HG03432 (cell line): ENCODE results near the gene ATP5PF.
"Not testable (repeated sequence)": the region's sequence is repeated elsewhere in the genome, so short reads cannot be mapped to it uniquely, and the experiment has no call there.

Experiments used
- ATAC-seq: cut with Tn5 transposase; IDR thresholded peaks from one replicate; pipeline ENCODE4 v1.9.1; 2021; ENCODE audit warnings: mild to moderate bottlenecking, moderate library complexity; ENCODE audit not compliant: unreplicated experiment

ATP5PF gene

DNA sequence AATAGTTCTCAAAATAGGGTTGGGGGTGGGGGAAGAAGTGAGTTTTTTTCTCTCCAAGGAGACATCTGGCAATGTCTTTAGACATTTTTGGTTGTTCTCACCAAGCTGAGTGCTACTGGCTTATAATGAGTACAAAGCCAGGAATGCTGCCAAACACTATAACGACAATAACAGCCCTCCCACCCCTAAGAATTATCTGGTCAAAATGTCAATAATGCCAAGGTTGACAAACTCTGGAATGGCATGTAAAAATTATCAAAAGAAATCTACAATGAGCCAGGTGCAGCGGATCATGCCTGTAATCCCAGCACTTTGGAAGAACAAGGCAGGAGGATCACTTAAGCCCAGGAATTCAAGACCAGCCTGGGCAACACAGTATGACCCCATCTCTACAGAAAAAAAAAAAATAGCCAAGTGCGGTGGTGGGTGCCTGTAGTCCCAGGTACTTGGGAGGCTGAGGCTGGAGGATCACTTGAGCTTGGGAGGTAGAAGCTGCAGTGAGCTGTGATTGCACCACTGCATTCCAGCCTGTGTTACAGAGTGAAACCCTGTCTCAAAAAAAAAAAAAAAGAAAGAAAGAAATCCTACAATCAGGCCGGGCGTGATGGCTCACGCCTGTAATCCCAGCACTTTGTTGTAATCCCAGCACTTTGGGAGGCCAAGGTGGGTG lies 2.5 kb downstream of the ATP5PF start:
- ATAC-seq, result no peak

DNA sequence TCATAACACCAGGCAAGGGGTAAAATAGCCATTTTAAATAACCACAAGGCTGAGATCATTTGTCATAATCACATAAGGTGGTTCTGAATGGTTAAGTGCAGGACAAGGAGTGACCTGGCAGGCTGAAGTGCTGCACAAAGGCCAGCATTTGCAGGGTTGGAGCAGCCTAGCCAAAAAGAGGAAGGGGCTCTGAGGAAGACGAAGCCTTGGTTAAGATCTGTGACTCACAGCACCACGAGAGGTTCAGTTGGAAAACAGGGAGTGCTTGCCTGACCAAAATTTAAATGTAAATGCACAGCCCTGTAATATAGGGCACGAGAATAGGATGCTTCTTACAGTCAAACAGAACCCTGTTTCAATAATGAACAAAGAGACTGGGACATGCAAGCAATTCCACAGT lies 12.1 kb downstream of the ATP5PF start:
- ATAC-seq, result no peak

DNA sequence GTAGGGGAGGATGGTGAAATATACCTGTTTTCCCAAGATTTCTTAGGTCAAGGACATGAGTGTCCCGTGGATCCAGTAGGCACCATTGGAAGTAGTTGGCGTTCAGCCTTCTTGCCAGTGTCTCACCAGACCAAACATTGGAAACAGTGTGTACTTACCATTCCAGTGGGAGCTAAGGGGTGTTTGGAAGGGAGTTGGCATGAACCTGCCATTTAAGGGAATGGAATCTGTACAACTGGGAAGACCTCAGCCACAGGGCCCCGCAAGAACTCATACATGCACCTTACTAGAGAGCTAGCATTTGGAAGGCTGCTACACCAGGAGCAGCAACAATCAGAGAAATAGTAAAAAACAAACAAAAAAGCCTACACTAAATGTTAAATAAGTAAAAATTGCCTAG lies 12.7 kb downstream of the ATP5PF start:
- no peak for ATAC-seq

DNA sequence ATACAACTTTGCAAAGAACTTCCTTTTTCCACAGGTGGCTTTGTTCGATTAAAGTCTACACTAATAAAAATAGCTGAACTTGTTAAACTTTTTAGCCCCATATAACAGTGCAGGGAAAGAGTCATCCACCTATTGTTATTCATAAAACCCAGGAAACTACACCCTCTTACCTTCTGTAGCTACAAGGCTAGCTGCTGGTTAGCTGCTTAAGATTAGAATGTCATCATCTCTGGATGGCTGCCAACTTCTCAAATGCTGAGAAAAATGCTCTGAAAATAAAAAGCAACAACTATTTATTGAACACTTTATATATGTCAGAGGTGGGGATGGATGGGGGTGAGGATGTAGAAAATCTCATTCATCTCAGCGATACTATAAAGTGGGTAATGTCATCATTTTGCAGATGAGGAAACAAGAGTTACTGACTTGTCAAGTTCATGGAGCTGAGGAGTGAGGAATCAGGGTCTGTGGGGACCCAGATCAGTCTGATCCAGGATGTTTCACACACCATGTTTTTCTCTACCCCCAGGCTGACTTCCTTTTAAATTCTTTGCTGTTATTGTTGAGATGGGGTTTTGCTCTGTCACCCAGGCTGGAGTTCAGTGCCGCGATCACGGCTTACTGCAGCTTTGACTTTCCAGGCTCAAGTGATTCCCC lies 17.1 kb downstream of the ATP5PF start:
- ATAC-seq, result no peak

DNA sequence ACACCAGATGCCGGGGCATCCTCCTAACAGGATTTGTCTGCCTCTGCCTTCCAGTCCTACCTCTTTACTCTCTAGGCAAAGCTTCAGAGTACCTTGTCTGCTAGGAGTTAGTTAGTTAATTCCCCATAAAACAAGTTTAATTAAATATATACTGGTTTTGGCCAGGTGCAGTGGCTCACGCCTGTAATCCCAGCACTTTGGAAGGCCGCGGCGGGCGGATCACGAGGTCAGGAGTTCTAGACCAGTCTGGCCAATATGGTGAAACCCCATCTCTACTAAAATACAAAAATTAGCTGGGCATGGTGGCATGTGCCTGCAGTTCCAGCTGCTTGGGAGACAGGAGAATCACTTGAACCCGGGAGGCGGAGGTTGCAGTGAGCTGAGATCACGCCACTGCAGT lies 20.6 kb downstream of the ATP5PF start:
- ATAC-seq, result not testable (repeated sequence)

DNA sequence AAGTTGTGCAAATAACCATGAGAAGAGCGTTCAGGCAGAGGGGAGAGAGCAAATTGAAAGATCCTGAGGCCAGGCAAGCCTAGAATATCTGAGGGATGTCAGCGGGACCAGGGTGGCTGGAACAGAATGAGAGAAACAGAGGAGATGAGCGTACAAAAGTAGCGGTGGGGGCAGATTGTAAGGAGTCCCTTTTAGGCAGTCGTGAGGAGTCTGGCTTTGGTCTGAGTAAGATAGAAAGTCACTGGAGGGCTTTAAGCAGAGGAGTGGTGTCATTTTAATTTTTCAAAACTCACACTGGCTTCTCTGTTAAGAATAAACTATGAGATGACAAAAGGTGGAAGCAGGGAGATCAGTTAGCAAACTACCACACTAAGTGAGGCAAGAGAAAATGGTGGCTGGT lies 24.2 kb downstream of the ATP5PF start:
- no peak for ATAC-seq

DNA sequence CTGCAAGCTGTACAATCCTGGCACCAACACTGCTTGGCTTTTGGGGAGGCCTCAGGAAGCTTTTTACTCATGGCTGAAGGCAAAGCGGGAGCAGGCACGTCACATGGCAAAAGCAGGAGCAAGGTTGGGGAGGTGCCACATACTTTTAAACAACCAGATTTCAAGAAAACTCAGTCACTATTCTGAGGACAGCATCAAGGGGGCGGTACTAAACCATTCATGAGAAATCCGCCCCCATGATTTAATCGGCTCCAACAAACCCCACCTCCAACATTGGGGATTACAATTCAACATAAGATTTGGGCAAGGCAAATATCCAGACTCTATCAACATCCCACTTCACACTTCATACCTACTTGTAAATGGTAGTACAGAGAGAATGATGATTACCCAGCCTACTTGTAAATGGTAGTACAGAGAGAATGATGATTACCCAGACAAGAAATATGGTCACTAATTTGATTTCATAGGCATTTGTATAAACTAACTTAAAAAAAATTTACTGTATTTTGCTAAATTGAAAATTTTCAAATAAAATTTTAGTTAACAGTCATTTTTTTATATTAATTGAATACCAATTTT lies 24.9 kb downstream of the ATP5PF start:
- no peak for ATAC-seq

DNA sequence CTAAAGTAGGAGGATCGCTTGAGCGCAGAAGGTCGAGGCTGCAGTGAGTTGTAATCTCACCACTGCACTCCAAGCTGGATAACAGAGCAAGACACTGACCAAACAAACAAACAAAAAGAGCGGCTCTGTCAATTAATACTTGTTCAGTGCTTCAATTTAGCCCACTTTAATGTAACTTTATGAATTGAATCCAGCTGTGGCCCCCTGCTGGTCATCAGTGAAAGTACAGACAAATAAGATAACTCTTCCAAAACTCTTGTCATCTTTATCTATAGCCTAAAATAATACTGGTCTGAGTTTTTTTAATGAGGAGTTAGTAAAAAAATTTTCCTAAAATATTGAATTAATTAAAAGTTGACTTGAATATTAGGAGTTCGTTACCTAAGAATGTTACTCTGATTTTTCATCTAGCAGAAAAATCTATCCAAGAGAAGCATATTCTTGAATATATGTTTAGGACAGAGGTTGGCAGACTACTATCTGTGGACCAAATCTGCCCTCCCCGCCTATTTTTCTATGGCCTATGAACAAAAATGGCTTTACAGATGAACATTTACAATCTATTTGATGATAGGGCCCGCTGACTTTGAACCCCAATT lies 26.1 kb downstream of the ATP5PF start:
- peak; percentile 47 for ATAC-seq

DNA sequence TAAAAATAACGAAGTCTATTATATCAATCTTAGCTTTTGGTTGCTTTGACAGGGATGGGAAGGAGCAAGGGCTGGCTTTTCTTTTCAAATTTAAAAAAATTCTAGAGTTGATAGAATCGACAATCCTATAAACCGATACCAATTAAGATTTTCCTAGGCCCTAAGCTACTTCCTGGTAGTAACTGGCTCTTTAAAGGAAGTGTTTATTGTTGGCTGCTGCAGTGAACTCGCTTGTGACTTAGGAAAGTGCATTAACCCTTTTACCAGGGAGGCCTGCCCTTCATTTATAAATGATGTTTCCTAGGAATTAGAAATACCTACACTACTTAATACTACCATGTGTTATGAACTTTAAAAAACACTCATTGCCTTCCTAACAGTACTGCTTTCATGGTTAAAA lies 33.2 kb downstream of the ATP5PF start:
- no peak for ATAC-seq

DNA sequence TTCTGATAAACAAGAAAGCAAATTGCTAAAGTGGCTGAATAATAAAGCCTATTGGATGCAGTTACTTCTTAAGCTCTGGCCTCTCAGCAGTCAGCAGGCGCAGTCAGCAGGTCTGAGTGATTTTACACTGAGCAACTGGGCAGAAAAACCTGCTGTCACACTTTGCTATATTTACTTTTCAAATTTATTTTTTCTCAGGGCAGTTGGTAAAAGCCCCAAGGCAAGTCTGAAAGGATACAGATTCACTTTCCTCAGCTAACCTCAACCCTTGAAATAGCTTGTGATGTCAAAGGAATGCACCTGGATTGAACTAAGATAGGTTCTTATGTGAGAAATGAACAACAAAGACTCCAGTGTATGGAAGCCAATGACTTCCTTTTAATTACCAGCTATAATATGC lies 34.0 kb downstream of the ATP5PF start:
- no peak for ATAC-seq

DNA sequence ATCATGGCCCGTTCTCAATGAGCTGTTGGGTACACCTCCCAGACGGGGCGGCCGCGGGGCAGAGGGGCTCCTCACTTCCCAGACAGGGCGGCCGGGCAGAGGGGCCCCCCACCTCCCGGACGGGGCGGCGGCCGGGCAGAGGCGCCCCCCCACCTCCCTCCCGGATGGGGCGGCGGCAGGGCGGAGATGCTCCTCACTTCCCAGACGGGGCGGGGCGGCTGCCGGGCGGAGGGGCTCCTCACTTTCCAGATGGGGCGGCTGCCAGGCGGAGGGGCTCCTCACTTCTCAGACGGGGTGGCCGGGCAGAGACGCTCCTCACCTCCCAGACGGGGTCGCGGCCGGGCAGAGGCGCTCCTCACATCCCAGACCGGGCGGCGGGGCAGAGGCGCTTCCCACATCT lies 39.2 kb downstream of the ATP5PF start:
- ATAC-seq, result not testable (repeated sequence)

DNA sequence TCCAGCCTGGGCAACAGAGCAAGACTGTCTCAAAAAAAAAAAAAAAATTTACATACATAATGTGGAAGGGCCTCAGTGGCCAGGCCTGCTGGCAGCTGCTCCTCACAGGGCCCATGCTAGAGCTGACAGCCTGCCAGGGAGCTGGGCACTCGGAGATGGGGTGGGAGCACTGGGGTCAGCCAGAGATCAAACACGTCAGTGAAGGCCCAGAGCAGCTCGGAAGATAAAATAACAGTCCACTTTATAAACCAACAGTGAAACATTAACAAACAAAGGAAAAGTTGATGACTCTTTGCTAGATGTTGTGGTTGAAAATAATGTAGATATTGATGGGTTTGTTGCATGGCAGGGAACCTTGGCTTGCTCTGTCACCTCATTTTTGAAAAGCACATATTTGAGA lies 42.7 kb downstream of the ATP5PF start:
- ATAC-seq, result no peak

DNA sequence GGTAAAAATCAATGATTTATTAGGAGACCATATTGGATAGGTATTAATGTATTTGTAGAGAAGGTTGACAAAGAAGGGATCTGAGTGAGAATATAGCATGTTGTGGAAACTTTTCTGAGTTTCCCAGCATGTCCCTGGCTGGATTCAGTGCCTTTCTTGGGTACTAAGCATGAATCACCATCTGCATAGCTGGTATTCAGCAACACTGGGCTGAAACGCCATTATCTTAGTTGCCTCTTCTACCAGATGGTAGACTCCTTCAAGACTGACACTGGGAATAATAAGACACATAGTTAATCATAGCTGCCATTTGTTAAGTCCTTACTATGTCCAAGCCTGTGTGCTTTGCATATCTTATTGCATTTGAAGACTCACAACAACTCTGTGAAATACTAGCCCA lies 45.5 kb downstream of the ATP5PF start:
- ATAC-seq, result no peak

DNA sequence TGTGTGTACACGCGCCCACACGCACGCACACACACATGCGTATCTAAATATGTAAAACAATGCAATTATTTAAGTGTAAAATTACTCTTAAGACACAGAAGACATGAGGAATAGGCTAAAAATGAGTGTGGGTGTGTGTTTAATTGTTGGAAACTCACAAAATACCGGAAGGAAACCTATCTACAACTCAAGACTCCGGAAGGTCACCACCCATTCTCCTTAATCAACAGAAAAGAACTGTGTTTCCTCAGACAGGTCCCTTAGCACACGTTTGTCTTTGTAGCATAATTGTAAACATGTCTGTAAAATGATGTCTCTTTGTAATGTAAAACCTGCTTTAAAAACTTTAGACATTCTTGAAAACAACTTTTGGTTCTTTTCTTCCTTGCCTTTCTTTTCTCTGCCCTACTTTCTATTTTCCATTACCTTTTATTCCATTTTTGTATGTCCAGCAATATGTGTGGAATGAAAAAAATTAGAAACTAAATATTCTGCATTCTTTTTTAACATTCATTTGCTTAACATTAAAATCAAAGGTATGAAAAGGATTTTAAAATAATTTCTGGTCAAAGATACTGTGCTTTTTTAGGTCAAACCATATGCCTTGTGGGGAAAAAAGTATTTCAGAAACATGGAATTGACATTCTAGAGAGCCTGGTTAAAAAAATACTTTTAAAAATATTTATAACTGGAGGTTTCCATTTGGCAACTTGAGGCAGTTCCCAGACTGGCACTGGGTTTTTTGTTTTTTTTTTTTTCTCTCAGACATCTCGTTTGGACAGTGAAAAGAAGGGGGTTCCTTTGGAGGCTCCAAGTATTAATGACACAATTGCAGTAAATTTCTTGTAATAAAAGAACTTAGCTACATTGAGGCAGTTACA lies 46.2 kb downstream of the ATP5PF start:
- no peak for ATAC-seq

DNA sequence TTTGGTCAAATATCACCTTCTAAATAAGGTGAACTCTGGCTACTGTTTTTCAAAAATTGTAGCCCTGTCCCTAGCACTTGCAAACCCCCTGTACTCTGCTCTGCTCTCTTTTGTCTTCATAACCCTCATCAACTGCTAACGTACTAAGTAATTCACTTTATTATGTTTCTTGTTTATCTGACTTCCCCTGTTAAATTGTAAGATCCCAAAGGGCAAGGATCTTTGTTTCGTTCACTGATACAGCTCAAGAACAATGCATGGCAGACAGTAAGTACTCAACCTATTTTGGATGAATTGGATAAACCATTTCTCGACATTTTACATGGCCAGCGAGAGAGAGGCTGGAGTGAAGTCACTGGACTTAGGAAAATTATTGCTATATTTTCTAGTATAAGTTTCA lies 46.9 kb downstream of the ATP5PF start:
- ATAC-seq, result no peak

DNA sequence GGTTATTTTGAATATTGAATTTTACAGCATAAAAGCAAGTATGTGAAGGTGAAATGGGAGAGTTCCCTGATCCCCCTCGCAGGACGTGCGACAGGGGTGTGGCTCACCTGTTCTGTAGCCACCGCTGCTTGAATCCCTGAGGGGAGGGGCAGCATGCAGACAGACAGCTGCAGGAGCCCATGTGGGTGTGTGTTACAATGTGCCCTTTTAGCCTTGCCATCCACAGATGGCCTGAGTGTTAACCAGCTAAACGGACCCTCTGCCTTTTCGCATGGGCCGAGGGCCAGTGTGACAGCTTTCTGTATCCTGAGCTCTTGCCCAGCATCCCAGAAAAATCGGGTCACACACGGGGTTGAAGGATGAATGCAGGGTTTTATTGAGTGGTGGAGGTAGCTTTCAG lies 52.3 kb downstream of the ATP5PF start:
- no peak for ATAC-seq

DNA sequence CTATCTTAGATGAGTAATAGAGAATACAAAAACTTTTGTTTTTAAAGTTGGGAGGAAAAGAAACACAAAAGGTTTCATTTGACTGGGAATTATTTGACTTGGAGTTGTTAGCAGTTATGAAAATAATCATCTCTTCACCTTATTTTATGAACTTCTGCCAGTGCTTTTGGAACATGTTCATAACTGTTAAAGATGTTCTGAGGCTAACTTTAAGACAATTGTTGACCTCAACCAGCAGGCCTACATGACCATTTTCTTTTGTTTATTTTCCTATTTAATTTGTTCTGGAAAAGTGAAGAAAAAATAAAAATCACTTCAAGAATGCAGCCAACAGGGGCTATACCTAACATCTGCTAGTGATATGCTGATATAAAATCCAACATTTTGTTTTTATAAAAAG lies 58.3 kb downstream of the ATP5PF start:
- no peak for ATAC-seq
